ENCODE measurements around the gene SF1.
A peak's percentile ranks its signal among the peaks of the same experiment; 100 is the strongest.

The SF1 gene

DNA sequence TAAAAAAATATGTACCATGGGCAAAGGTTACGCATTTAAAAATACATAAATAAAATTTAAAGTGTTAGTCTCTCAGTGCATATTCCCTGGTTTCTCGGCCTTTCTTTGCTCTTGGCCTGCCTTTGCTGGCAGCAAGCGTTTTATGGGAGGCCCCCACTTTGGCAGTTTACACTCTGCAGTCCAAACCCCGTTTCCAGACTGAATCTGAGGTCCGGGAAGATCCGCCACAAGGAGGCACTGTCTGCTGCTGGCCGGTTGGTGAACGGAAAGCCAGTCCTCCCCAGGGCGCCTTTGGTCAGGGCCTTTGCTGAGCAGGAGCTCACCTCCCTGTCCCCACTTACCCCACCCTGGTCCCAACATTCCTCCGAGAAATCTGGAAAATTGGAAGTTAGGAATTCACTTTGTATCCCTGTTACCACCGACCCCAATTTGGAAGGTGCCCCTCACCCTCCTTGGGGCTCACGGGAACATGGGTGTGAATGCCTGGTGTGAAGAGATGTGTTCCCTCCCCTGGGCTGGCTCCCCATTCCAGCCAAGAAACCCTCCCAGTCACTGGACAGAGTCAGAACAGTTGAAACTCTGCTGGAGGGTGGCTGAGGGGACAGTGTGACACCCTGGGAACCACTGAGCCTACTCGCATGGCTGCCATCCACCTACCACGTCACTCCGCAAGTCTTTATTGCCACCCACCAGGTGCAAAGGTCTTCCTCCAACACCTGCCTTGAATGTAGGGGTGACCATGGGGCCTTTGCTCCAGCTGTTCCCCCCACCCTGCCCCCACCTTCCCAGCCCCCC lies 9.4 kb upstream of the SF1 start:
- Histone ChIP-seq H3K27ac (replicated peaks) (no peak overlapping the region), H3K27me3 (ENCODE audit: insufficient read depth, poor library complexity, severe bottlenecking) (no peaks in the 10 kb centered on the region), H3K4me3 (replicated peaks; ENCODE audit: insufficient read depth, low read length) (no peak overlapping the region)
- TF ChIP-seq POLR2AphosphoS5 (IDR thresholded peaks at IDR 0.05; ENCODE audit: low read depth) = no peak
- TF ChIP-seq, protein P1, sequence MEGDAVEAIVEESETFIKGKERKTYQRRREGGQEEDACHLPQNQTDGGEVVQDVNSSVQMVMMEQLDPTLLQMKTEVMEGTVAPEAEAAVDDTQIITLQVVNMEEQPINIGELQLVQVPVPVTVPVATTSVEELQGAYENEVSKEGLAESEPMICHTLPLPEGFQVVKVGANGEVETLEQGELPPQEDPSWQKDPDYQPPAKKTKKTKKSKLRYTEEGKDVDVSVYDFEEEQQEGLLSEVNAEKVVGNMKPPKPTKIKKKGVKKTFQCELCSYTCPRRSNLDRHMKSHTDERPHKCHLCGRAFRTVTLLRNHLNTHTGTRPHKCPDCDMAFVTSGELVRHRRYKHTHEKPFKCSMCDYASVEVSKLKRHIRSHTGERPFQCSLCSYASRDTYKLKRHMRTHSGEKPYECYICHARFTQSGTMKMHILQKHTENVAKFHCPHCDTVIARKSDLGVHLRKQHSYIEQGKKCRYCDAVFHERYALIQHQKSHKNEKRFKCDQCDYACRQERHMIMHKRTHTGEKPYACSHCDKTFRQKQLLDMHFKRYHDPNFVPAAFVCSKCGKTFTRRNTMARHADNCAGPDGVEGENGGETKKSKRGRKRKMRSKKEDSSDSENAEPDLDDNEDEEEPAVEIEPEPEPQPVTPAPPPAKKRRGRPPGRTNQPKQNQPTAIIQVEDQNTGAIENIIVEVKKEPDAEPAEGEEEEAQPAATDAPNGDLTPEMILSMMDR (IDR thresholded peaks at IDR 0.05; ENCODE audit: insufficient read depth, low read length) = peak; percentile 97
- DNase-seq (ENCODE audit: low read depth in 1 of 2, low spot score in 1 of 2) = peak in 1 of 2 experiments; percentile 79

DNA sequence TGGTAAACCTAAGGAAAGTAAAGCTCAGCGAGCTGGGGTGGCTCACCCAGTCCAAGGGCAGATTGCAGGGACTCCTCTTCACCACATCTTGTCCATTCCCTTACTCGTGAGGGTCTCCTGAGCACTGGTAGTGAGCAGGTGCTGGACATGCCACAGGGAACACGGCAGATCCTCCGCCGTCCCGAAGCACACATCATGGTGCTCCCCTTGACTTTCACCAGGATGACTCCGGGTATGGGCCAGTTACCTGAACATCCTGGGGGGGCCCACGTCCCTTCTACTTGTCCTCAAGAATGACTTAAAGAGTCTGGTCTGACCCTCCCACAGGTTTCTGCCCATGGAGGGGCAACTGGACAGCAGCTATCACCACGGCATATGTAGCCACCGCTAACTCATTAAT lies 8.0 kb upstream of the SF1 start:
- no peak for DNase-seq (ENCODE audit: low read depth in 1 of 2, low spot score in 1 of 2)
- no peaks in the 10 kb centered on the region for H3K27me3 ChIP-seq (ENCODE audit: insufficient read depth, poor library complexity, severe bottlenecking)
- no peak overlapping the region for H3K27ac ChIP-seq (replicated peaks)
- TF ChIP-seq, protein P1 (IDR thresholded peaks at IDR 0.05; ENCODE audit: insufficient read depth, low read length) = no peak
- no peak overlapping the region for H3K4me3 ChIP-seq (replicated peaks; ENCODE audit: insufficient read depth, low read length)

DNA sequence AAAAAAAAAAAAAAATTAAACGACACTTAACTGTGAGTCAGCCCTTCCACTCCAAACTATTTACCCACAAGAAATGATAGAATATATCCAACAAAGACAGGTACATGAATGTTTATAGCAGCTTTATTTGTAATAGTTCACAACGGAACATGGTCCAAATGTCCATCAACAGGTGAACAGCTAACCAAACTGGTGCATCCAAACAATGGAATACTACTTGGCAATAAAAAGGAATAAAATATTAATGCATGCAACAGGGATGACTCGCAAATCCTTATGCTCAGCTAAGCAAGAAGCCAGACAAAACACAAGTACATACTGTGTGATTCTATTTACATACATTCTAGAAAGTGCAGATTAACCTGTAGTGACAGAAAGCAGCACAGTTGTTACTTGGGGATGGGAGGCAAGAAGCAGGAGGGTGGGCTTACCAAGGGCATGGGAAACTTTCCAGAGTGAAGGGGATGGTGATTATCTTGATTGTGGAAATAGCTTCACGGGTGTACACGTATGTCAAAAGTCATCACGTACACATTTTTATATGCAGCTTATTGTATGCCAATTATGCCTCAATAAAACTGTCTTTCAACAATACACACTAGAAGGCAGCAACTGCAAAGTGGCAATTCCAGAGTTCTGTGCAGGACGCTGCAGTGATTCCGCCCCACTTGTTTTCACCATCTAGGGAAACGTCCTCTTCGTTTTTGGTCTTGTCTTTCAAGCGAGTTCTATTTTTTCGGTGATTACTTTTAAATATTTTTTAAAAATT lies 6.7 kb upstream of the SF1 start:
- no peak for DNase-seq (ENCODE audit: low read depth in 1 of 2, low spot score in 1 of 2)
- Histone ChIP-seq H3K27me3 (ENCODE audit: insufficient read depth, poor library complexity, severe bottlenecking) (no peaks in the 10 kb centered on the region), H3K4me3 (replicated peaks; ENCODE audit: insufficient read depth, low read length) (no peak overlapping the region), H3K27ac (replicated peaks) (no peak overlapping the region)
- TF ChIP-seq, protein P2, sequence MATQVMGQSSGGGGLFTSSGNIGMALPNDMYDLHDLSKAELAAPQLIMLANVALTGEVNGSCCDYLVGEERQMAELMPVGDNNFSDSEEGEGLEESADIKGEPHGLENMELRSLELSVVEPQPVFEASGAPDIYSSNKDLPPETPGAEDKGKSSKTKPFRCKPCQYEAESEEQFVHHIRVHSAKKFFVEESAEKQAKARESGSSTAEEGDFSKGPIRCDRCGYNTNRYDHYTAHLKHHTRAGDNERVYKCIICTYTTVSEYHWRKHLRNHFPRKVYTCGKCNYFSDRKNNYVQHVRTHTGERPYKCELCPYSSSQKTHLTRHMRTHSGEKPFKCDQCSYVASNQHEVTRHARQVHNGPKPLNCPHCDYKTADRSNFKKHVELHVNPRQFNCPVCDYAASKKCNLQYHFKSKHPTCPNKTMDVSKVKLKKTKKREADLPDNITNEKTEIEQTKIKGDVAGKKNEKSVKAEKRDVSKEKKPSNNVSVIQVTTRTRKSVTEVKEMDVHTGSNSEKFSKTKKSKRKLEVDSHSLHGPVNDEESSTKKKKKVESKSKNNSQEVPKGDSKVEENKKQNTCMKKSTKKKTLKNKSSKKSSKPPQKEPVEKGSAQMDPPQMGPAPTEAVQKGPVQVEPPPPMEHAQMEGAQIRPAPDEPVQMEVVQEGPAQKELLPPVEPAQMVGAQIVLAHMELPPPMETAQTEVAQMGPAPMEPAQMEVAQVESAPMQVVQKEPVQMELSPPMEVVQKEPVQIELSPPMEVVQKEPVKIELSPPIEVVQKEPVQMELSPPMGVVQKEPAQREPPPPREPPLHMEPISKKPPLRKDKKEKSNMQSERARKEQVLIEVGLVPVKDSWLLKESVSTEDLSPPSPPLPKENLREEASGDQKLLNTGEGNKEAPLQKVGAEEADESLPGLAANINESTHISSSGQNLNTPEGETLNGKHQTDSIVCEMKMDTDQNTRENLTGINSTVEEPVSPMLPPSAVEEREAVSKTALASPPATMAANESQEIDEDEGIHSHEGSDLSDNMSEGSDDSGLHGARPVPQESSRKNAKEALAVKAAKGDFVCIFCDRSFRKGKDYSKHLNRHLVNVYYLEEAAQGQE (IDR thresholded peaks at IDR 0.05; ENCODE audit: insufficient replicate concordance, low read depth) = no peak
- TF ChIP-seq SPI1 (IDR thresholded peaks at IDR 0.05; ENCODE audit: borderline replicate concordance, low read depth) = no peak
- no peak for TF ChIP-seq POLR2AphosphoS5 (IDR thresholded peaks at IDR 0.05; ENCODE audit: low read depth)
- no peak for TF ChIP-seq GABPA (IDR thresholded peaks at IDR 0.05; ENCODE audit: low read depth)
- TF ChIP-seq, protein P1 (IDR thresholded peaks at IDR 0.05; ENCODE audit: insufficient read depth, low read length) = no peak

DNA sequence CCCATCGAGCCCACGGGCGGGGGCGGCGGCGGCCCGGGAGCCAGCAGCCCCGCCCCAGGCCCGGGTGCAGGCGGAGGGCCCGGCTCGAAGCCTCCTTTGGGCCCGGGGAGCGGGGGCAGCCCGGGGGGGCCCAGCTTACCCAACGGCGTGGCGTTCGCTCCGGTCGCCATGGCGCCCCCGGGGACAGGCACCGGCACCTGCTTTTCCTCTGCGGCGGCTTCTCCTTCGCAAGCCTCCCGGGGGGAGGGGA lies 194 bp downstream of the SF1 start:
- TF ChIP-seq, protein P2 (IDR thresholded peaks at IDR 0.05; ENCODE audit: insufficient replicate concordance, low read depth) = no peak
- TF ChIP-seq, protein P1 (IDR thresholded peaks at IDR 0.05; ENCODE audit: insufficient read depth, low read length) = no peak
- no peak for TF ChIP-seq GABPA (IDR thresholded peaks at IDR 0.05; ENCODE audit: low read depth)
- no peak for TF ChIP-seq POLR2AphosphoS5 (IDR thresholded peaks at IDR 0.05; ENCODE audit: low read depth)
- TF ChIP-seq SPI1 (IDR thresholded peaks at IDR 0.05; ENCODE audit: borderline replicate concordance, low read depth) = no peak
- Histone ChIP-seq H3K27me3 (ENCODE audit: insufficient read depth, poor library complexity, severe bottlenecking) (no peaks in the 10 kb centered on the region), H3K4me3 (replicated peaks; ENCODE audit: insufficient read depth, low read length) (peak overlapping the region; percentile 58), H3K27ac (replicated peaks) (peak overlapping the region; percentile 94)
- no peak for DNase-seq (ENCODE audit: low read depth in 1 of 2, low spot score in 1 of 2)

All from HL-60 (cell line).